MCF 10A (cell line): ENCODE results near the gene ULBP2. TPM values are rescaled to one million over a fixed set of nuclear protein-coding genes. Genes with fewer than 3 reads are reported as not detected.
"Not testable (repeated sequence)": the region's sequence is repeated elsewhere in the genome, so short reads cannot be mapped to it uniquely, and the experiment has no call there.

Experiments
- BruUV-seq: library from RNA; stranded (reverse); fragments of 400-500 nt; replicated peaks from 2 replicates; lab custom pipeline; 2021; lab: Mats Ljungman, UMichigan
- CTCF ChIA-PET: fragments of 300-600 bp; sonication (Branson Sonifier 250); formaldehyde crosslinking; extraction: SDS; loops from one replicate; lab custom pipeline; 2021; ENCODE audit warnings: antibody characterized with exemption, inconsistent platforms; lab: Yijun Ruan, JAX
- POLR2A ChIA-PET: fragments of 300-600, 350-650 bp; sonication (Branson Sonifier 250); formaldehyde crosslinking; extraction: SDS; loops from one replicate; lab custom pipeline; 2020; ENCODE audit warnings: antibody characterized with exemption, inconsistent platforms; lab: Yijun Ruan, JAX
- DNase-seq: peaks from one replicate; pipeline ENCODE4 v3.0.0-alpha.2; 2018; ENCODE audit not compliant: unreplicated experiment
- H3K27ac Mint-ChIP-seq: one replicate; pipeline ENCODE4 v1.8.0; 2022; ENCODE audit warnings: mild to moderate bottlenecking, low read depth, mixed read lengths; ENCODE audit not compliant: unreplicated experiment
- H3K27me3 Mint-ChIP-seq: one replicate; pipeline ENCODE4 v1.8.0; 2022; ENCODE audit warnings: mixed read lengths; ENCODE audit not compliant: insufficient read depth, unreplicated experiment
- H3K36me3 Mint-ChIP-seq: one replicate; pipeline ENCODE4 v1.8.0; 2022; ENCODE audit warnings: mild to moderate bottlenecking, moderate library complexity, mixed read lengths; ENCODE audit not compliant: insufficient read depth, unreplicated experiment
- H3K4me1 Mint-ChIP-seq: one replicate; pipeline ENCODE4 v1.8.0; 2022; ENCODE audit warnings: mixed read lengths; ENCODE audit not compliant: insufficient read depth, unreplicated experiment
- H3K4me3 Mint-ChIP-seq: one replicate; pipeline ENCODE4 v1.8.0; 2022; ENCODE audit warnings: mild to moderate bottlenecking, moderate library complexity, mixed read lengths; ENCODE audit not compliant: unreplicated experiment
- H3K9me3 Mint-ChIP-seq: one replicate; pipeline ENCODE4 v1.8.0; 2022; ENCODE audit warnings: mixed read lengths; ENCODE audit not compliant: unreplicated experiment
- CTCF ChIP-seq: fragments of 200-600 bp; IDR thresholded peaks from one replicate; pipeline ENCODE4 v1.8.0; 2022; ENCODE audit warnings: antibody characterized with exemption, mild to moderate bottlenecking; ENCODE audit not compliant: unreplicated experiment
- intact Hi-C: fragments of 100-400 bp; cut with micrococcal nuclease; formaldehyde crosslinking; loops from 2 replicates; pipeline ENCODE4 v1.14.1; 2022
- total RNA-seq: library from RNA; stranded (reverse); gene quantifications from 2 replicates; pipeline ENCODE4 v1.2.3, GENCODE V29; 2022

ULBP2 gene
- total RNA-seq, 1 experiment from 2014 or later, result 3.1 TPM

GRCh38 chr6:149951626-149952025 is 9.8 kb downstream of the ULBP2 start:
- peaks cover 47% of the 10 kb centered on the region for H3K27me3 Mint-ChIP-seq
- ChIA-PET POLR2A (no interaction called here), CTCF (no interaction called here)
- H3K27ac Mint-ChIP-seq, result no peak overlapping the region
- no peaks in the 10 kb centered on the region for H3K4me1 Mint-ChIP-seq
- intact Hi-C loops, result no loop called here
- no peak overlapping the region for H3K4me3 Mint-ChIP-seq
- TF ChIP-seq CTCF, result no peak
- no peaks in the 10 kb centered on the region for H3K9me3 Mint-ChIP-seq
- peaks cover 10% of the 10 kb centered on the region for H3K36me3 Mint-ChIP-seq
- BruUV-seq, result no TSS peak
- DNase-seq, result no peak

- H3K4me1 Mint-ChIP-seq, H3K27ac Mint-ChIP-seq, intact Hi-C loops, DNase-seq, POLR2A ChIA-PET, H3K9me3 Mint-ChIP-seq, BruUV-seq, H3K36me3 Mint-ChIP-seq, H3K4me3 Mint-ChIP-seq: not testable (repeated sequence)
- CTCF ChIA-PET, result interaction anchor here (0.7 kb wide), 1 partner anchor 17 kb away, joined by 3 read pairs; no protein-coding TSS in a partner anchor
- peaks cover 47% of the 10 kb centered on the region for H3K27me3 Mint-ChIP-seq
These were observed 11.6 kb downstream of the ULBP2 start for GRCh38 chr6:149953390-149953789.

GRCh38 chr6:149953934-149954327 is 12.1 kb downstream of the ULBP2 start:
- intact Hi-C loops, POLR2A ChIA-PET, H3K4me1 Mint-ChIP-seq, CTCF ChIA-PET, BruUV-seq, DNase-seq, H3K36me3 Mint-ChIP-seq, H3K27ac Mint-ChIP-seq, H3K4me3 Mint-ChIP-seq, H3K9me3 Mint-ChIP-seq: not testable (repeated sequence)
- peaks cover 50% of the 10 kb centered on the region for H3K27me3 Mint-ChIP-seq

- H3K4me1 Mint-ChIP-seq, H3K36me3 Mint-ChIP-seq, H3K27ac Mint-ChIP-seq, DNase-seq, CTCF ChIA-PET, H3K9me3 Mint-ChIP-seq, BruUV-seq, POLR2A ChIA-PET, H3K4me3 Mint-ChIP-seq, intact Hi-C loops: not testable (repeated sequence)
- peaks cover 55% of the 10 kb centered on the region for H3K27me3 Mint-ChIP-seq
These were observed 12.6 kb downstream of the ULBP2 start for GRCh38 chr6:149954328-149954983.

- POLR2A ChIA-PET, H3K9me3 Mint-ChIP-seq, H3K27ac Mint-ChIP-seq, intact Hi-C loops, H3K36me3 Mint-ChIP-seq, BruUV-seq, DNase-seq, H3K4me3 Mint-ChIP-seq, H3K4me1 Mint-ChIP-seq, CTCF ChIA-PET: not testable (repeated sequence)
- peaks cover 59% of the 10 kb centered on the region for H3K27me3 Mint-ChIP-seq
These were observed 13.3 kb downstream of the ULBP2 start for GRCh38 chr6:149954984-149955653.

- BruUV-seq, intact Hi-C loops, H3K4me1 Mint-ChIP-seq: not testable (repeated sequence)
These were observed 14.0 kb downstream of the ULBP2 start for GRCh38 chr6:149955654-149956317.

GRCh38 chr6:149958124-149958523 is 16.3 kb downstream of the ULBP2 start:
- H3K9me3 Mint-ChIP-seq, CTCF ChIA-PET, BruUV-seq, H3K27ac Mint-ChIP-seq, H3K4me1 Mint-ChIP-seq, H3K4me3 Mint-ChIP-seq, intact Hi-C loops, H3K36me3 Mint-ChIP-seq, DNase-seq: not testable (repeated sequence)
- POLR2A ChIA-PET, result interaction anchor here (0.9 kb wide), 1 partner anchor 22 kb away, joined by 4 read pairs; no protein-coding TSS in a partner anchor
- H3K27me3 Mint-ChIP-seq, result peaks cover 37% of the 10 kb centered on the region

More at GRCh38 chr6:149955654-149956317, 14.0 kb downstream of the ULBP2 start:
- H3K36me3 Mint-ChIP-seq, H3K4me3 Mint-ChIP-seq, H3K27ac Mint-ChIP-seq, H3K9me3 Mint-ChIP-seq, CTCF ChIA-PET, POLR2A ChIA-PET, DNase-seq: not testable (repeated sequence)
- peaks cover 59% of the 10 kb centered on the region for H3K27me3 Mint-ChIP-seq

GRCh38 chr6:149959806-149960205 is 18.0 kb downstream of the ULBP2 start:
- CTCF ChIA-PET, result interaction anchor here (0.7 kb wide), 1 partner anchor 1365 kb away, joined by 3 read pairs; no protein-coding TSS in a partner anchor
- BruUV-seq, H3K36me3 Mint-ChIP-seq, H3K9me3 Mint-ChIP-seq, H3K27ac Mint-ChIP-seq, H3K4me3 Mint-ChIP-seq, DNase-seq, intact Hi-C loops, H3K4me1 Mint-ChIP-seq, POLR2A ChIA-PET: not testable (repeated sequence)
- peaks cover 30% of the 10 kb centered on the region for H3K27me3 Mint-ChIP-seq
